Ovary (tissue), 3 donors: ENCODE results near the gene AMPH.

Experiments
- POLR2A ChIP-seq: fragments of 450-650 bp; IDR thresholded peaks from one replicate; pipeline ENCODE4 v1.6.1; 2017; ENCODE audit warnings: antibody characterized with exemption, mild to moderate bottlenecking, moderate library complexity
- TF ChIP-seq, protein P1 (sequence below), 3 donors: fragments of 450-650 bp in 2 of 3; fragments of 200-600 bp in 1 of 3; IDR thresholded peaks; one replicate each; pipeline versions ENCODE4 v1.5.1 to v1.8.0; 2016 to 2022; ENCODE audit warnings: antibody characterized with exemption in 3 of 3, mild to moderate bottlenecking in 1 of 3
- donor health status: DM: no; HTN: no; CAD: no.

DNA sequence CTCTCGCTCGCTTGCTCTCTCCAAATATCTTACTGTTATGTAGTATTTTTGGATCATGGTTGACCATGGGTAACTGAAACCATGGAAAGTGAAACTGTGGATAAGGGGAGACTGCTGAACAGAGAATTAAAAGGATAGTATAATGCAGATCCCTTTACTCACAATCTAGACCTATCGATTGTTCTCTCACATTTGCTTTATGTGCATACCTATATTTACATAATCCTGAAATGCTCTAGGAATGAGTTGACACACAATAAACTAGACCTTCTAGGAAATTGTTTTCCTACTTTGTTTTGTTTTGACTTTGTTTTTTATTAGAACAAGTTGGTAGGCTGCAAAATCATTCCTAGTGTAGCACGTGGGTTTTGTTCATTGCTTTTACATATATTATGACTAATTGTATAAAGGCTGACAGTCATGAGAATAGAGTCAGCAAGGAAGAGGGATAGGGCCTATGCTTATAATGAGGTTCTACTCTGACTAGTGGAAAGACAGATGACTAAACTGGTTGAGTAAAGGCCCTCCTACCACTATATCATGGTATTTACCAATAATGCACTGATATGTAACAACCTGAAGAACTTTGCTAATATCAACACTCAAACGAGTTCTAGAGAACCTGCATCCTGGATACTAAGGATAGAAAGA, 182.5 kb downstream of the AMPH start:
- TF ChIP-seq, protein P1, sequence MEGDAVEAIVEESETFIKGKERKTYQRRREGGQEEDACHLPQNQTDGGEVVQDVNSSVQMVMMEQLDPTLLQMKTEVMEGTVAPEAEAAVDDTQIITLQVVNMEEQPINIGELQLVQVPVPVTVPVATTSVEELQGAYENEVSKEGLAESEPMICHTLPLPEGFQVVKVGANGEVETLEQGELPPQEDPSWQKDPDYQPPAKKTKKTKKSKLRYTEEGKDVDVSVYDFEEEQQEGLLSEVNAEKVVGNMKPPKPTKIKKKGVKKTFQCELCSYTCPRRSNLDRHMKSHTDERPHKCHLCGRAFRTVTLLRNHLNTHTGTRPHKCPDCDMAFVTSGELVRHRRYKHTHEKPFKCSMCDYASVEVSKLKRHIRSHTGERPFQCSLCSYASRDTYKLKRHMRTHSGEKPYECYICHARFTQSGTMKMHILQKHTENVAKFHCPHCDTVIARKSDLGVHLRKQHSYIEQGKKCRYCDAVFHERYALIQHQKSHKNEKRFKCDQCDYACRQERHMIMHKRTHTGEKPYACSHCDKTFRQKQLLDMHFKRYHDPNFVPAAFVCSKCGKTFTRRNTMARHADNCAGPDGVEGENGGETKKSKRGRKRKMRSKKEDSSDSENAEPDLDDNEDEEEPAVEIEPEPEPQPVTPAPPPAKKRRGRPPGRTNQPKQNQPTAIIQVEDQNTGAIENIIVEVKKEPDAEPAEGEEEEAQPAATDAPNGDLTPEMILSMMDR (IDR thresholded peaks at IDR 0.05) = no peak
- TF ChIP-seq POLR2A = no peak
